Left lung (tissue), 10 donors: ENCODE data around the gene CD93. TPM values are rescaled to one million over a fixed set of nuclear protein-coding genes. Genes with fewer than 3 reads are reported as not detected.

Source experiments
- ATAC-seq: fragments of 200-7000 bp; cut with Tn5 transposase; one replicate; pipeline ENCODE4 v1.9.1; 2020; ENCODE audit warnings: moderate library complexity
- DNase-seq, 4 donors: peaks; one replicate each; pipeline ENCODE4 v3.0.0-alpha.2; 2013 to 2020
- H3K27ac ChIP-seq, 2 donors: fragments of 200-600 bp; sonication (generic) in 1 of 2; one replicate each; pipeline versions ENCODE4 v1.5.0 to v1.8.0; 2020 to 2021
- H3K27me3 ChIP-seq, 2 donors: fragments of 200-600 bp; sonication (generic) in 1 of 2; one replicate each; pipeline versions ENCODE4 v1.5.0 to v1.8.0; 2020 to 2021
- H3K36me3 ChIP-seq, 2 donors: fragments of 200-600 bp; sonication (generic) in 1 of 2; one replicate each; pipeline versions ENCODE4 v1.5.0 to v1.8.0; 2020 to 2021
- H3K4me1 ChIP-seq, 2 donors: fragments of 200-600 bp; one replicate each; pipeline ENCODE4 v1.8.0; 2021
- H3K4me3 ChIP-seq, 2 donors: fragments of 200-600 bp; sonication (generic) in 1 of 2; one replicate each; pipeline versions ENCODE4 v1.5.0 to v1.8.0; 2020 to 2021; ENCODE audit warnings: mild to moderate bottlenecking in 1 of 2
- H3K9me3 ChIP-seq, 2 donors: fragments of 200-600 bp; sonication (generic) in 1 of 2; one replicate each; pipeline versions ENCODE4 v1.5.0 to v1.8.0; 2020 to 2021
- CTCF ChIP-seq, 2 donors: fragments of 200-600 bp; sonication (generic) in 1 of 2; IDR thresholded peaks; one replicate each; pipeline versions ENCODE4 v1.5.0 to v1.8.0; 2021; ENCODE audit warnings: antibody characterized with exemption in 2 of 2
- intact Hi-C, 2 donors: fragments of 100-400 bp; cut with DNase I; formaldehyde crosslinking; loops; one replicate each; pipeline versions ENCODE4 v1.11.2 to v1.14.2; 2022
- polyA plus RNA-seq, 6 donors: library from polyadenylated mRNA; unstranded; fragments of 120-200 nt; gene quantifications; one replicate each; pipeline ENCODE4 v1.2.1, GENCODE V29; 2013; ENCODE audit not compliant: insufficient read length in 6 of 6
- total RNA-seq, 2 donors: library from RNA; stranded (reverse); fragmentation: NEBNext Ultra II Directional; extraction: Animal tissue kit (Norgen Biotek cat#: 25700); gene quantifications; one replicate each; pipeline ENCODE4 v1.2.1, GENCODE V29; 2021
- donor health status: DM: no; HTN: yes; CAD: no.
- donor health status: DM: no; HTN: no; CAD: no.

Gene CD93
- total and polyA plus RNA-seq, 8 donors: 71.2 to 221 (median 180) TPM

GRCh38 chr20:23071996-23072395 lies 14.1 kb downstream of the CD93 start:
- H3K9me3 ChIP-seq: no peaks in the 10 kb centered on the region
- no peak for TF ChIP-seq CTCF (IDR thresholded peaks at IDR 0.05)
- H3K36me3 ChIP-seq: no peaks in the 10 kb centered on the region
- intact Hi-C loops: no loop called here
- no peak for ATAC-seq
- no peak overlapping the region for H3K27ac ChIP-seq
- H3K27me3 ChIP-seq: no peaks in the 10 kb centered on the region
- DNase-seq: no peak
- H3K4me1 ChIP-seq: no peaks in the 10 kb centered on the region
- no peak overlapping the region for H3K4me3 ChIP-seq

- Histone ChIP-seq H3K36me3 (no peaks in the 10 kb centered on the region), H3K4me1 (no peaks in the 10 kb centered on the region), H3K27me3 (no peaks in the 10 kb centered on the region), H3K4me3 (no peak overlapping the region), H3K27ac (no peak overlapping the region), H3K9me3 (no peaks in the 10 kb centered on the region)
- intact Hi-C loops: no loop called here
- ATAC-seq: no peak
- DNase-seq: no peak
- TF ChIP-seq CTCF (IDR thresholded peaks at IDR 0.05): no peak
Observed at GRCh38 chr20:23071398-23071797, 14.7 kb downstream of the CD93 start.

- H3K4me3 ChIP-seq: no peak overlapping the region
- ATAC-seq: no peak
- DNase-seq: no peak
- intact Hi-C loops: no loop called here
- H3K27ac ChIP-seq: no peak overlapping the region
- no peak for TF ChIP-seq CTCF (IDR thresholded peaks at IDR 0.05)
- H3K36me3 ChIP-seq: no peaks in the 10 kb centered on the region
- no peaks in the 10 kb centered on the region for H3K27me3 ChIP-seq
- H3K4me1 ChIP-seq: no peaks in the 10 kb centered on the region
- no peaks in the 10 kb centered on the region for H3K9me3 ChIP-seq
Observed at GRCh38 chr20:23069108-23069507, 17.0 kb downstream of the CD93 start.

GRCh38 chr20:23068283-23068682 lies 17.8 kb downstream of the CD93 start:
- no peaks in the 10 kb centered on the region for H3K4me1 ChIP-seq
- no peaks in the 10 kb centered on the region for H3K9me3 ChIP-seq
- DNase-seq (no peak), ATAC-seq (no peak)
- no peak overlapping the region for H3K4me3 ChIP-seq
- no peaks in the 10 kb centered on the region for H3K27me3 ChIP-seq
- no peak overlapping the region for H3K27ac ChIP-seq
- intact Hi-C loops: no loop called here
- no peak for TF ChIP-seq CTCF (IDR thresholded peaks at IDR 0.05)
- no peaks in the 10 kb centered on the region for H3K36me3 ChIP-seq

- no peaks in the 10 kb centered on the region for H3K36me3 ChIP-seq
- no peaks in the 10 kb centered on the region for H3K27me3 ChIP-seq
- no peak overlapping the region for H3K4me3 ChIP-seq
- H3K27ac ChIP-seq: no peak overlapping the region
- H3K4me1 ChIP-seq: peaks cover 8 to 10% of the 10 kb centered on the region in 2 donors
- intact Hi-C loops: no loop called here
- DNase-seq (no peak), ATAC-seq (no peak)
- TF ChIP-seq CTCF (IDR thresholded peaks at IDR 0.05): no peak
- H3K9me3 ChIP-seq: no peaks in the 10 kb centered on the region
Observed at GRCh38 chr20:23066772-23067171, 19.4 kb downstream of the CD93 start.
